ENCODE data around the gene MAP2K5. TPM values are rescaled to one million over a fixed set of nuclear protein-coding genes. Genes with fewer than 3 reads are reported as not detected.
A peak's percentile ranks its signal among the peaks of the same experiment; 100 is the strongest.

MAP2K5 gene
- total RNA-seq, 1 donor from 2014 or later: 2.9 TPM

GRCh38 chr15:67543348-67543718 is 830 bp downstream of the MAP2K5 start:
- Histone ChIP-seq H3K36me3 (ENCODE audit: control insufficient read depth, insufficient read depth, low read length) (peaks cover 2% of the 10 kb centered on the region), H3K4me3 (ENCODE audit: low read depth, low read length) (peak overlapping the region; percentile 65), H3K27me3 (ENCODE audit: control insufficient read depth, insufficient read depth, low read length) (no peaks in the 10 kb centered on the region)
- no peak for FAIRE-seq
- no peak for TF ChIP-seq CTCF (IDR thresholded peaks at IDR 0.05; ENCODE audit: insufficient read depth, low read length, severe bottlenecking)
- DNase-seq (ENCODE audit: low read depth): no peak

- Histone ChIP-seq H3K27me3 (ENCODE audit: control insufficient read depth, insufficient read depth, low read length) (no peaks in the 10 kb centered on the region), H3K36me3 (ENCODE audit: control insufficient read depth, insufficient read depth, low read length) (peaks cover 2% of the 10 kb centered on the region), H3K4me3 (ENCODE audit: low read depth, low read length) (no peak overlapping the region)
- FAIRE-seq (no peak), DNase-seq (ENCODE audit: low read depth) (no peak)
- no peak for TF ChIP-seq CTCF (IDR thresholded peaks at IDR 0.05; ENCODE audit: insufficient read depth, low read length, severe bottlenecking)
These were observed 2.0 kb downstream of the MAP2K5 start for GRCh38 chr15:67544475-67544874.

GRCh38 chr15:67545864-67546263 is 3.4 kb downstream of the MAP2K5 start:
- Histone ChIP-seq H3K4me3 (ENCODE audit: low read depth, low read length) (no peak overlapping the region), H3K27me3 (ENCODE audit: control insufficient read depth, insufficient read depth, low read length) (no peaks in the 10 kb centered on the region), H3K36me3 (ENCODE audit: control insufficient read depth, insufficient read depth, low read length) (peaks cover 2% of the 10 kb centered on the region)
- no peak for FAIRE-seq
- DNase-seq (ENCODE audit: low read depth): no peak
- no peak for TF ChIP-seq CTCF (IDR thresholded peaks at IDR 0.05; ENCODE audit: insufficient read depth, low read length, severe bottlenecking)

- FAIRE-seq (no peak), DNase-seq (ENCODE audit: low read depth) (no peak)
- H3K4me3 ChIP-seq (ENCODE audit: low read depth, low read length): no peak overlapping the region
- TF ChIP-seq CTCF (IDR thresholded peaks at IDR 0.05; ENCODE audit: insufficient read depth, low read length, severe bottlenecking): no peak
- no peaks in the 10 kb centered on the region for H3K27me3 ChIP-seq (ENCODE audit: control insufficient read depth, insufficient read depth, low read length)
- peaks cover 2% of the 10 kb centered on the region for H3K36me3 ChIP-seq (ENCODE audit: control insufficient read depth, insufficient read depth, low read length)
These were observed 4.6 kb downstream of the MAP2K5 start for GRCh38 chr15:67547064-67547463.

- DNase-seq (ENCODE audit: low read depth): no peak
- TF ChIP-seq CTCF (IDR thresholded peaks at IDR 0.05; ENCODE audit: insufficient read depth, low read length, severe bottlenecking): no peak
- Histone ChIP-seq H3K27me3 (ENCODE audit: control insufficient read depth, insufficient read depth, low read length) (no peaks in the 10 kb centered on the region), H3K4me3 (ENCODE audit: low read depth, low read length) (no peak overlapping the region), H3K36me3 (ENCODE audit: control insufficient read depth, insufficient read depth, low read length) (peaks cover 2% of the 10 kb centered on the region)
- FAIRE-seq: no peak
These were observed 5.3 kb downstream of the MAP2K5 start for GRCh38 chr15:67547836-67548235.

GRCh38 chr15:67548236-67548852 is 5.8 kb downstream of the MAP2K5 start:
- H3K27me3 ChIP-seq (ENCODE audit: control insufficient read depth, insufficient read depth, low read length): no peaks in the 10 kb centered on the region
- FAIRE-seq (no peak), DNase-seq (ENCODE audit: low read depth) (peak; percentile 43)
- no peak overlapping the region for H3K4me3 ChIP-seq (ENCODE audit: low read depth, low read length)
- H3K36me3 ChIP-seq (ENCODE audit: control insufficient read depth, insufficient read depth, low read length): peaks cover 2% of the 10 kb centered on the region
- no peak for TF ChIP-seq CTCF (IDR thresholded peaks at IDR 0.05; ENCODE audit: insufficient read depth, low read length, severe bottlenecking)

Data from bronchial epithelial cell (primary cell).